ENCODE results near the gene BRSK1. TPM values are rescaled to one million over a fixed set of nuclear protein-coding genes. Genes with fewer than 3 reads are reported as not detected.

BRSK1 gene
- polyA plus RNA-seq, 2 of the 4 experiments (the other 2 are of a cell fraction) = 5.4 to 6.6 TPM

- ATAC-seq (no peak), FAIRE-seq (no peak), DNase-seq (ENCODE audit: low read depth in 1 of 2, low spot score in 1 of 2) (no peak)
- no peak overlapping the region for H3K27ac ChIP-seq
- H3K4me1 ChIP-seq = peaks cover 5% of the 10 kb centered on the region; the same call in 2 of the 3 replicates
- no peaks in the 10 kb centered on the region for H3K9me3 ChIP-seq
- no peak overlapping the region for H3K4me2 ChIP-seq
- no peak for TF ChIP-seq TP53 (CRISPR knock-in tag; IDR thresholded peaks at IDR 0.05)
- TF ChIP-seq PBX3 (IDR thresholded peaks at IDR 0.05) = no peak
- no peak for TF ChIP-seq SREBF2 (IDR thresholded peaks at IDR 0.05)
- no peak for TF ChIP-seq RAD21 (conservative IDR thresholded peaks at IDR 0.05 in 1 of 2, IDR thresholded peaks at IDR 0.05 in 1 of 2)
- TF ChIP-seq, protein P1, sequence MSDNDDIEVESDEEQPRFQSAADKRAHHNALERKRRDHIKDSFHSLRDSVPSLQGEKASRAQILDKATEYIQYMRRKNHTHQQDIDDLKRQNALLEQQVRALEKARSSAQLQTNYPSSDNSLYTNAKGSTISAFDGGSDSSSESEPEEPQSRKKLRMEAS (IDR thresholded peaks at IDR 0.05) = no peak
- TF ChIP-seq JUN (IDR thresholded peaks at IDR 0.05) = no peak
- TF ChIP-seq KDM1A (IDR thresholded peaks at IDR 0.05; ENCODE audit: low read depth) = no peak
- TF ChIP-seq ELK1 (IDR thresholded peaks at IDR 0.05; ENCODE audit: low read depth, low read length) = no peak
- CTCF ChIA-PET = interaction anchor here (0.6 to 1.7 kb wide), 5 partner anchors 9 to 158 kb away, joined by 3 to 5 read pairs (median 4); partner anchors contain the start of genes KMT5C and TMEM238
- POLR2A ChIA-PET = no interaction called here
- 87% methylated on average over 10 of the region's 10 CpGs for WGBS (ENCODE audit: missing lambda C conversion rate)
- H3K4me3 ChIP-seq = no peak overlapping the region
Observed at GRCh38 chr19:55297267-55297666, 13.5 kb downstream of the BRSK1 start.

DNA sequence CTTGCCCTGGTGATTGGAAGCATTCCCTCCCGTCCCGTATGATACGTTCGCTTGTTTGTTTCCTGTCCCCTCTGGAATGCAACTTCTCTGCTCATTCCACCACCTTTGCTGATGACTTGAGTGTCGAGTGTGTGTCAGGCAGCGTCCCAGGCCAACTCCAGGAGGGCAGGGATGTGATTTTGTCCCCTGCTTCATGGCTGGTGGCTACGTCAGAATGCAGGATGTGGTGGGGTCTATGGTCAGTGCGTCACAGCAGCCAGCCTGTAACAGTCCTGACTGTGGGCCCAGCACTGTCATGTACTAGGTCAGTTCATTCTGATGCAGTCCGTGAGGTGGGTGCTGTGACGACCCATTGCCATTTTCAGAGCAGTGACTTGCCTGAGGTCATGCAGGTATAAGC is 16.2 kb downstream of the BRSK1 start:
- H3K4me1 ChIP-seq = peaks cover 6% of the 10 kb centered on the region; the same call in 2 of the 3 replicates
- no peaks in the 10 kb centered on the region for H3K9me3 ChIP-seq
- 90% methylated on average over 10 of the region's 10 CpGs for WGBS (ENCODE audit: missing lambda C conversion rate)
- no peak for FAIRE-seq
- ATAC-seq = no peak
- ChIA-PET CTCF (interaction anchor here (1.0 to 10.1 kb wide), 10 partner anchors 10 to 159 kb away, joined by 3 to 306 read pairs (median 18); partner anchors contain the start of genes GARIN5B, KMT5C, TMEM150B and TMEM238), POLR2A (no interaction called here)
- H3K4me2 ChIP-seq = no peak overlapping the region
- no peak for TF ChIP-seq CBX8 (IDR thresholded peaks at IDR 0.05)
- no peak for TF ChIP-seq MAFK (IDR thresholded peaks at IDR 0.05; ENCODE audit: partially characterized antibody)
- no peak for TF ChIP-seq RFX5 (IDR thresholded peaks at IDR 0.05)
- no peak for TF ChIP-seq PBX3 (IDR thresholded peaks at IDR 0.05)
- no peak for TF ChIP-seq CEBPB (IDR thresholded peaks at IDR 0.05)
- TF ChIP-seq REST (IDR thresholded peaks at IDR 0.05) = no peak
- no peak for TF ChIP-seq KDM5A (IDR thresholded peaks at IDR 0.05)
- no peak for TF ChIP-seq MAZ (IDR thresholded peaks at IDR 0.05; ENCODE audit: borderline replicate concordance, low read depth, low read length)
- no peak for TF ChIP-seq CBX2 (IDR thresholded peaks at IDR 0.05; ENCODE audit: borderline replicate concordance, low read depth)
- TF ChIP-seq ZNF302 (CRISPR knock-in tag; IDR thresholded peaks at IDR 0.05) = no peak
- no peak for TF ChIP-seq POLR2AphosphoS2 (conservative IDR thresholded peaks at IDR 0.05; ENCODE audit: low read length)
- no peak for TF ChIP-seq ATOH8 (CRISPR knock-in tag; IDR thresholded peaks at IDR 0.05; ENCODE audit: low read depth)
- no peak for TF ChIP-seq HOXB5 (CRISPR knock-in tag; IDR thresholded peaks at IDR 0.05)
- no peak for TF ChIP-seq TFCP2L1 (CRISPR knock-in tag; IDR thresholded peaks at IDR 0.05)
- no peak overlapping the region for H3K27ac ChIP-seq
- no peak for DNase-seq (ENCODE audit: low read depth in 1 of 2, low spot score in 1 of 2)
- H3K4me3 ChIP-seq = no peak overlapping the region

Measured in A549 (cell line).